ENCODE data around the gene RYR2. TPM values are rescaled to one million over a fixed set of nuclear protein-coding genes. Genes with fewer than 3 reads are reported as not detected.

Gene RYR2
- total and polyA plus RNA-seq, 4 donors = 0.43 to 11.6 (median 2.0) TPM

GRCh38 chr1:237115035-237115434 is 73.1 kb downstream of the RYR2 start:
- Histone ChIP-seq H3K9me3 (ENCODE audit: control insufficient read depth in 4 of 4, insufficient read depth in 3 of 4, low read length in 3 of 4) (no peaks in the 10 kb centered on the region), H3K36me3 (ENCODE audit: control insufficient read depth in 4 of 4, insufficient read depth in 4 of 4, low read length in 4 of 4) (no peaks in the 10 kb centered on the region), H3K27ac (ENCODE audit: low read depth in 1 of 2, low read length in 1 of 2) (no peak overlapping the region), H3K27me3 (ENCODE audit: control insufficient read depth in 3 of 3, insufficient read depth in 3 of 3, low read length in 2 of 3) (no peaks in the 10 kb centered on the region), H3K4me3 (no peak overlapping the region), H3K9ac (ENCODE audit: insufficient read depth in 1 of 2, low read length in 2 of 2) (no peak overlapping the region), H3K4me1 (ENCODE audit: control insufficient read depth in 5 of 5, insufficient read depth in 5 of 5, low read length in 5 of 5) (peaks cover 0 to 9% (median 4%) of the 10 kb centered on the region in 5 donors)
- 76% methylated on average over 5 to 6 of the region's 6 CpGs for WGBS, 2 donors
- ATAC-seq (ENCODE audit: insufficient read depth, low FRiP score) = no peak
- no peak for DNase-seq
- TF ChIP-seq CTCF (IDR thresholded peaks at IDR 0.05; ENCODE audit: control extremely low read depth, extremely low read depth) = no peak

GRCh38 chr1:237119091-237119490 is 77.1 kb downstream of the RYR2 start:
- Histone ChIP-seq H3K9me3 (ENCODE audit: control insufficient read depth in 4 of 4, insufficient read depth in 3 of 4, low read length in 3 of 4) (no peaks in the 10 kb centered on the region), H3K36me3 (ENCODE audit: control insufficient read depth in 4 of 4, insufficient read depth in 4 of 4, low read length in 4 of 4) (no peaks in the 10 kb centered on the region), H3K9ac (ENCODE audit: insufficient read depth in 1 of 2, low read length in 2 of 2) (no peak overlapping the region), H3K4me1 (ENCODE audit: control insufficient read depth in 5 of 5, insufficient read depth in 5 of 5, low read length in 5 of 5) (peaks cover 2 to 10% (median 4%) of the 10 kb centered on the region in 5 donors), H3K27ac (ENCODE audit: low read depth in 1 of 2, low read length in 1 of 2) (peak overlapping the region in 1 of 2 donors; percentile 5), H3K4me3 (no peak overlapping the region), H3K27me3 (ENCODE audit: control insufficient read depth in 3 of 3, insufficient read depth in 3 of 3, low read length in 2 of 3) (no peaks in the 10 kb centered on the region)
- DNase-seq = peak; percentile 59 to 80 (median 70)
- 80 to 86% methylated on average over 6 of the region's 6 CpGs for WGBS, 2 donors
- no peak for TF ChIP-seq CTCF (IDR thresholded peaks at IDR 0.05; ENCODE audit: control extremely low read depth, extremely low read depth)
- no peak for ATAC-seq (ENCODE audit: insufficient read depth, low FRiP score)

DNA sequence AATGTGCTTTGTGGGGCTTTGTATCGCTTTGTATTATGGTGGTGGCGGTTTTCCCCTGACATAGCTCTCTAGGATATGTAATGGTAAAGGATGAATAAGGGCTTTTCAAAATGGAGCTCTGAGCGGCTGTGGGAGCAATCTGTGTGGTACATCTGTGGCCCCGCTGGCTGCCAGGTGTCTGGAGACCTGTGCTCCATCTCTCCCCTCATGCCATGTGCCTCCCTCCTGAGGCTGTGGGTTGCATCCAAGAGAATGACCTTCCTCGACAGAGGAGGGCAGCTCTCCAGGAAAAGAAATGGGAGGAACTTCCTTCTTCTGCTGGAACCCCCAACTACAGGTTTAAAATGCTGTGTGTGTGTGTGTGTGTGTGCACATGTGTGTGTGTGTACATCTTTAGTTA is 78.7 kb downstream of the RYR2 start:
- Histone ChIP-seq H3K9ac (ENCODE audit: insufficient read depth in 1 of 2, low read length in 2 of 2) (no peak overlapping the region), H3K27ac (ENCODE audit: low read depth in 1 of 2, low read length in 1 of 2) (peak overlapping the region in 1 of 2 donors; percentile 11), H3K36me3 (ENCODE audit: control insufficient read depth in 4 of 4, insufficient read depth in 4 of 4, low read length in 4 of 4) (no peaks in the 10 kb centered on the region), H3K27me3 (ENCODE audit: control insufficient read depth in 3 of 3, insufficient read depth in 3 of 3, low read length in 2 of 3) (no peaks in the 10 kb centered on the region), H3K4me1 (ENCODE audit: control insufficient read depth in 5 of 5, insufficient read depth in 5 of 5, low read length in 5 of 5) (peaks cover 2 to 10% (median 4%) of the 10 kb centered on the region in 5 donors), H3K4me3 (no peak overlapping the region), H3K9me3 (ENCODE audit: control insufficient read depth in 4 of 4, insufficient read depth in 3 of 4, low read length in 3 of 4) (no peaks in the 10 kb centered on the region)
- ATAC-seq (ENCODE audit: insufficient read depth, low FRiP score) = no peak
- DNase-seq = no peak
- TF ChIP-seq CTCF (IDR thresholded peaks at IDR 0.05; ENCODE audit: control extremely low read depth, extremely low read depth) = no peak
- WGBS, 2 donors = 75 to 79% methylated on average over 5 of the region's 5 CpGs

DNA sequence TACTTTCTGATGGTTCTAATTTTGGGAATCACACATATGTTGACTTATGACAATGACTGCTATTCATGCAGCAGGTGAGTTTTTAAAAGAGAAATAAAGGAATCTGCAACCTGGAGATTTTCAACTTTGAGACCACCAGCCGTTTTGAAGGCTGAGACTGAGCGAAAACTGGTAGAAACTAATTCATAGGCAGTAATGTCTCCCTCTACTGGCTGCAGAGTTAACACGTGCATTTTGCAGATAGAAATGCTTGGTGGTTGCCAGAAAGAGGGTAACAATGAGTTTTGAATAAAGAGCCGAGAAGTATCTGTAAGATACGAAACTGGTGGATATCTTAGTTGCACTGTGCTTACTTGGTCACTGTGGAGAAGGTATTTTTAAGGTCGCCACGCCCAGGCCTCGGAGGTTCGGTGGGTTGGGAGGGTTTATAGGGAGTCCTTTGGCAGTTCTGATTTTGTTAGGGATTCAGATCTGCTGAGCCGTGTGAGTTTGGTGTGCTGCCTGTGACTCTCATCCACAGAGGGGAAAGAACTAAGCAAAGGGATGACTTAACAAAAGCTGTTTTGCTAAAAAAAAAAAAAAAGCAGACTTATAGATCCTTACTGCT is 83.0 kb downstream of the RYR2 start:
- DNase-seq = peak in 1 of 3 donors; percentile 30
- no peak for TF ChIP-seq CTCF (IDR thresholded peaks at IDR 0.05; ENCODE audit: control extremely low read depth, extremely low read depth)
- 79 to 81% methylated on average over 10 of the region's 10 CpGs for WGBS, 2 donors
- peak overlapping the region in 1 of 2 donors; percentile 1 for H3K27ac ChIP-seq (ENCODE audit: low read depth in 1 of 2, low read length in 1 of 2)
- H3K9ac ChIP-seq (ENCODE audit: insufficient read depth in 1 of 2, low read length in 2 of 2) = no peak overlapping the region
- H3K4me3 ChIP-seq = no peak overlapping the region
- no peak for ATAC-seq (ENCODE audit: insufficient read depth, low FRiP score)
- H3K4me1 ChIP-seq (ENCODE audit: control insufficient read depth in 5 of 5, insufficient read depth in 5 of 5, low read length in 5 of 5) = peaks cover 0 to 5% (median 0%) of the 10 kb centered on the region in 5 donors
- no peaks in the 10 kb centered on the region for H3K9me3 ChIP-seq (ENCODE audit: control insufficient read depth in 4 of 4, insufficient read depth in 3 of 4, low read length in 3 of 4)
- H3K36me3 ChIP-seq (ENCODE audit: control insufficient read depth in 4 of 4, insufficient read depth in 4 of 4, low read length in 4 of 4) = no peaks in the 10 kb centered on the region
- no peaks in the 10 kb centered on the region for H3K27me3 ChIP-seq (ENCODE audit: control insufficient read depth in 3 of 3, insufficient read depth in 3 of 3, low read length in 2 of 3)
